ENCODE results near the gene TMEM208. TPM values are rescaled to one million over a fixed set of nuclear protein-coding genes. Genes with fewer than 3 reads are reported as not detected.

The TMEM208 gene
- total and polyA plus RNA-seq, 2 of the 13 experiments (the other 11 are each of a cell fraction or from before 2014, with no cell fraction given) = 58.8 to 72.9 TPM

DNA sequence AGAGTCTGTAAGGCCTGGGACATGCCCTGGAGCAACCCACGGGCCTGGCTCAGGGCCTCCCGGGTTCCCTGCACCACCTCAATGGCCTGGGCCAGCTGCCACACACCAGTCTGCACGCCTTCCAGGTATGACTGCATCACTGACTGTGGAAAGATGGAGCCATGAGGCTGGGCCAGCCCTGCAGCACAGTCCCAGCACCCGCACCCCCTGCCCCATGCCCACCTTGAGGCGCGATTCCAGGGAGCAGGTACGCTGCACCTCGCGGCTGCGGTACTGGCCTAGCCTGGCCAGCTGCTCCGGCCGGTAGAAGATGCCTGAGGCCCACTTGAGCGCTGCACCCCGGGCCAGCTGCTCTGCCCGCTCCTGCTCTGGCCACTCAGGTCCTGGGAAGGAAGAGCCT is 38.1 kb upstream of the TMEM208 start:
- Histone ChIP-seq H3K9ac (ENCODE audit: insufficient read depth, low read depth, low read length) (no peak overlapping the region), H3K27me3 (ENCODE audit: control insufficient read depth in 1 of 2, insufficient read depth in 2 of 2, low read length in 2 of 2) (peaks cover 7 to 16% of the 10 kb centered on the region in 2 experiments; a peak in 2 of 5 replicates), H2AFZ (ENCODE audit: low read length) (no peak overlapping the region), H3K9me3 (ENCODE audit: low read length) (no peaks in the 10 kb centered on the region), H4K20me1 (ENCODE audit: insufficient read depth, low read length) (no peaks in the 10 kb centered on the region; the same call in 1 of the 2 replicates), H3K4me3 (replicated peaks in 1 of 3; ENCODE audit: insufficient read depth in 1 of 3, low read depth in 2 of 3, low read length in 3 of 3) (no peak overlapping the region), H3K27ac (ENCODE audit: extremely low read length, insufficient read depth, low read length) (no peak overlapping the region), H3K36me3 (replicated peaks in 1 of 2; ENCODE audit: control insufficient read depth in 1 of 2, insufficient read depth in 2 of 2, low read length in 2 of 2) (peaks cover 2 to 3% of the 10 kb centered on the region in 2 experiments; a peak in 2 of 5 replicates), H3K4me2 (ENCODE audit: low read depth, low read length) (no peak overlapping the region), H3K4me1 (ENCODE audit: insufficient read depth, low read length) (peaks cover 60% of the 10 kb centered on the region), H3K79me2 (ENCODE audit: insufficient read depth, low read length) (peaks cover 18% of the 10 kb centered on the region)
- no peak for TF ChIP-seq GATAD1 (CRISPR knock-in tag; IDR thresholded peaks at IDR 0.05)
- no peak for TF ChIP-seq YY1 (IDR thresholded peaks at IDR 0.05; ENCODE audit: insufficient read depth, insufficient replicate concordance, low read depth, low read length)
- no peak for TF ChIP-seq ZNF451 (CRISPR knock-in tag; IDR thresholded peaks at IDR 0.05)
- no peak for TF ChIP-seq GPN1 (CRISPR knock-in tag; IDR thresholded peaks at IDR 0.05; ENCODE audit: borderline replicate concordance)
- TF ChIP-seq MLLT10 (CRISPR knock-in tag; IDR thresholded peaks at IDR 0.05) = 0 out of 2 replicates have a peak, but pooled peaks have one; percentile 55
- TF ChIP-seq HNRNPLL (IDR thresholded peaks at IDR 0.05; ENCODE audit: low read depth, low read length, poor library complexity, severe bottlenecking) = no peak
- no peak for TF ChIP-seq NFYB (CRISPR knock-in tag; IDR thresholded peaks at IDR 0.05)
- intact Hi-C loops (cut with micrococcal nuclease; ENCODE audit: unreplicated experiment) = loop anchor here (5.0 kb wide), 1 partner anchor 39 kb away; the partner anchor contains the start of gene TMEM208
- no TSS peak for BruUV-seq (replicated peaks)
- no peak for FAIRE-seq
- 32% methylated on average over 6 of the region's 15 CpGs for WGBS (ENCODE audit: low lambda C conversion rate)
- in situ Hi-C loops (cut with HindIII; ENCODE audit: extremely low pct_ligation_motif_present, low pct_unique_long_range_greater_than_20kb) = loop anchor here (5.0 kb wide), 1 partner anchor 211 kb away; no protein-coding TSS in a partner anchor
- no peak for ATAC-seq
- ChIA-PET POLR2A (no interaction called here), CTCF (ENCODE audit: low intra/inter-chr PET ratio, low total read pairs) (no interaction called here)
- no peak for DNase-seq (ENCODE audit: low spot score)

- H3K4me3 ChIP-seq (replicated peaks in 1 of 3; ENCODE audit: insufficient read depth in 1 of 3, low read depth in 2 of 3, low read length in 3 of 3) = peak within 1 kb of the TSS in 1 of 3 experiments; percentile 4; a peak in 1 of 6 replicates
- intact Hi-C loops (cut with micrococcal nuclease; ENCODE audit: unreplicated experiment) (no loop called here), in situ Hi-C loops (cut with HindIII; ENCODE audit: extremely low pct_ligation_motif_present, low pct_unique_long_range_greater_than_20kb) (no loop called here)
- peaks cover 7 to 16% of the 10 kb centered on the region in 2 experiments; a peak in 2 of 5 replicates for H3K27me3 ChIP-seq (ENCODE audit: control insufficient read depth in 1 of 2, insufficient read depth in 2 of 2, low read length in 2 of 2)
- no peak for FAIRE-seq
- H3K79me2 ChIP-seq (ENCODE audit: insufficient read depth, low read length) = peaks cover 21% of the 10 kb centered on the region
- H3K9me3 ChIP-seq (ENCODE audit: low read length) = no peaks in the 10 kb centered on the region
- H2AFZ ChIP-seq (ENCODE audit: low read length) = no peak within 1 kb of the TSS
- no peak within 1 kb of the TSS for H3K27ac ChIP-seq (ENCODE audit: extremely low read length, insufficient read depth, low read length)
- no peak for ATAC-seq
- no peak for TF ChIP-seq WIZ (CRISPR knock-in tag; IDR thresholded peaks at IDR 0.05)
- no peak for TF ChIP-seq ZNF674 (CRISPR knock-in tag; IDR thresholded peaks at IDR 0.05; ENCODE audit: low read depth)
- no peak for TF ChIP-seq ZNF235 (CRISPR knock-in tag; IDR thresholded peaks at IDR 0.05; ENCODE audit: borderline replicate concordance)
- TF ChIP-seq, protein P1, sequence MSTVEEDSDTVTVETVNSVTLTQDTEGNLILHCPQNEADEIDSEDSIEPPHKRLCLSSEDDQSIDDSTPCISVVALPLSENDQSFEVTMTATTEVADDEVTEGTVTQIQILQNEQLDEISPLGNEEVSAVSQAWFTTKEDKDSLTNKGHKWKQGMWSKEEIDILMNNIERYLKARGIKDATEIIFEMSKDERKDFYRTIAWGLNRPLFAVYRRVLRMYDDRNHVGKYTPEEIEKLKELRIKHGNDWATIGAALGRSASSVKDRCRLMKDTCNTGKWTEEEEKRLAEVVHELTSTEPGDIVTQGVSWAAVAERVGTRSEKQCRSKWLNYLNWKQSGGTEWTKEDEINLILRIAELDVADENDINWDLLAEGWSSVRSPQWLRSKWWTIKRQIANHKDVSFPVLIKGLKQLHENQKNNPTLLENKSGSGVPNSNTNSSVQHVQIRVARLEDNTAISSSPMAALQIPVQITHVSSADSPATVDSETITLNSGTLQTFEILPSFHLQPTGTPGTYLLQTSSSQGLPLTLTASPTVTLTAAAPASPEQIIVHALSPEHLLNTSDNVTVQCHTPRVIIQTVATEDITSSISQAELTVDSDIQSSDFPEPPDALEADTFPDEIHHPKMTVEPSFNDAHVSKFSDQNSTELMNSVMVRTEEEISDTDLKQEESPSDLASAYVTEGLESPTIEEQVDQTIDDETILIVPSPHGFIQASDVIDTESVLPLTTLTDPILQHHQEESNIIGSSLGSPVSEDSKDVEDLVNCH (CRISPR knock-in tag; IDR thresholded peaks at IDR 0.05) = no peak
- TF ChIP-seq JUND (CRISPR knock-in tag; IDR thresholded peaks at IDR 0.05) = no peak
- TF ChIP-seq SIX4 (CRISPR knock-in tag; IDR thresholded peaks at IDR 0.05) = no peak
- no peak for TF ChIP-seq ZNF629 (CRISPR knock-in tag; conservative IDR thresholded peaks at IDR 0.05)
- no peak for TF ChIP-seq SSRP1 (CRISPR knock-in tag; IDR thresholded peaks at IDR 0.05)
- no peak for TF ChIP-seq CREB1 (IDR thresholded peaks at IDR 0.05)
- TF ChIP-seq CREB1 (CRISPR knock-in tag; IDR thresholded peaks at IDR 0.05) = no peak
- no peak for TF ChIP-seq ZNF660 (CRISPR knock-in tag; IDR thresholded peaks at IDR 0.05; ENCODE audit: borderline replicate concordance, low read depth)
- POLR2A ChIA-PET = interaction anchor here (1.0 kb wide), 1 partner anchor 20 kb away, joined by 4 read pairs; the partner anchor contains the start of gene NOL3
- no TSS peak for BruUV-seq (replicated peaks)
- no peak within 1 kb of the TSS for H3K9ac ChIP-seq (ENCODE audit: insufficient read depth, low read depth, low read length)
- peak within 1 kb of the TSS; percentile 36 for H3K4me2 ChIP-seq (ENCODE audit: low read depth, low read length)
- CTCF ChIA-PET (ENCODE audit: low intra/inter-chr PET ratio, low total read pairs) = no interaction called here
- DNase-seq (ENCODE audit: low spot score) = no peak
- H4K20me1 ChIP-seq (ENCODE audit: insufficient read depth, low read length) = no peaks in the 10 kb centered on the region; the same call in 1 of the 2 replicates
- peaks cover 13 to 15% of the 10 kb centered on the region in 2 experiments; a peak in 4 of 5 replicates for H3K36me3 ChIP-seq (replicated peaks in 1 of 2; ENCODE audit: control insufficient read depth in 1 of 2, insufficient read depth in 2 of 2, low read length in 2 of 2)
- peaks cover 59% of the 10 kb centered on the region for H3K4me1 ChIP-seq (ENCODE audit: insufficient read depth, low read length)
- WGBS (ENCODE audit: low lambda C conversion rate) = 18% methylated on average over 6 of the region's 6 CpGs
Measured at GRCh38 chr16:67190041-67190440, 36.9 kb upstream of the TMEM208 start, which contains the start of gene EXOC3L1. TSS of gene EXOC3L1 (minus strand) at chr16:67190136. CDS start at chr16:67189676, 460 bp downstream.

All from HepG2 (cell line).